ENCODE measurements around the gene LRRN2. TPM values are rescaled to one million over a fixed set of nuclear protein-coding genes. Genes with fewer than 3 reads are reported as not detected.

The LRRN2 gene
- polyA plus RNA-seq, 1 of the 3 experiments (the other 2 are of a cell fraction): not detected

DNA sequence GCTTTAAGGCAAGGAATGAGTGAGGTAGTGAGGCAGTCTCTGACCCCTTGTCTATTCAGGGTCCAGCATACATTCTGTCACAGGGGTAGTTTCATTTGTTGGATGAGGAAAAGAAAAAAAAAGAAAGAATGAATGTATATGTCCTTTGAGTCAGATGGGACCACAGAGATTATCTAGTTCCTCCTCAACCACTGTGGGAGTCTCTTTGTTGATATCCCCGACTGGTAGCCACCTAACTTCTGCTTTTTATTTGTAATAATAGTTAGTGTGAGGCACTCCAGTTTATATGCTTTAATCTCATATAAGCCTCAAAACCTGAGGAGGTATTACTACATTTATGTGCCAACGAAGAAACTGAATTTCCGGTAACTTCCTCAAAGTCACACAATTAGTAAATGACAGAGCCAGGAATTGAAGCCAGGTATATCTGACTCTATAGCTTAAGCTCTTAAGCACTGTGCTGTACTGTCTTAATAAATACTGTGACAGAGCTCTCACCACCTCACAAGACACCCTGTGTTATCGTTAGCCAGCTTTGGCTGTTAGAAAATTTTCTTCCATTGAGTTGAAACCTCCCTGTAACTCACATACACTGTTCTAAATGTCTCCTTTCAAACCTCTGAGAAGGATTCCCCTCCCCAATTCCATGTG, 87.1 kb downstream of the LRRN2 start:
- no peak for DNase-seq
- TF ChIP-seq PBX3 (IDR thresholded peaks at IDR 0.05) (no peak), EZH2phosphoT487 (IDR thresholded peaks at IDR 0.05; ENCODE audit: borderline replicate concordance, low read depth) (no peak), TEAD4 (IDR thresholded peaks at IDR 0.05; ENCODE audit: borderline replicate concordance, insufficient read depth) (no peak), USF2 (IDR thresholded peaks at IDR 0.05; ENCODE audit: borderline replicate concordance, low read depth, low read length) (no peak), SIN3A (IDR thresholded peaks at IDR 0.05; ENCODE audit: borderline replicate concordance, low read depth, low read length) (no peak), EP300 (IDR thresholded peaks at IDR 0.05; ENCODE audit: borderline replicate concordance in 1 of 2, low read depth in 1 of 2, low read length in 1 of 2) (no peak), RAD21 (IDR thresholded peaks at IDR 0.05; ENCODE audit: low read length) (no peak), TCF12 (IDR thresholded peaks at IDR 0.05) (no peak), YY1 (IDR thresholded peaks at IDR 0.05; ENCODE audit: low read depth) (no peak), FOXJ3 (CRISPR knock-in tag; IDR thresholded peaks at IDR 0.05) (no peak), TAF1 (IDR thresholded peaks at IDR 0.05; ENCODE audit: borderline replicate concordance, low read depth, low read length) (no peak), GABPA (IDR thresholded peaks at IDR 0.05; ENCODE audit: low read depth) (no peak)
- POLR2A ChIA-PET: no interaction called here
- Histone ChIP-seq H3K27ac (ENCODE audit: low read depth in 2 of 2, low read length in 1 of 2) (no peak overlapping the region), H3K36me3 (replicated peaks in 1 of 2; ENCODE audit: control insufficient read depth in 1 of 2, insufficient read depth in 2 of 2, low read length in 1 of 2) (no peaks in the 10 kb centered on the region), H3K4me3 (ENCODE audit: low read depth in 2 of 2, low read length in 1 of 2) (no peak overlapping the region), H3K27me3 (ENCODE audit: insufficient read depth) (no peaks in the 10 kb centered on the region; the same call in 1 of the 2 replicates), H4K20me1 (ENCODE audit: insufficient read depth) (no peaks in the 10 kb centered on the region), H3K4me2 (no peak overlapping the region), H3K79me2 (ENCODE audit: insufficient read depth) (no peaks in the 10 kb centered on the region), H3K4me1 (ENCODE audit: control insufficient read depth in 1 of 2, insufficient read depth in 2 of 2, low read depth in 1 of 2, low read length in 1 of 2) (no peaks in the 10 kb centered on the region), H3F3A (replicated peaks; ENCODE audit: insufficient read depth) (no peaks in the 10 kb centered on the region), H2AFZ (ENCODE audit: low read depth) (no peak overlapping the region), H3K9me3 (no peaks in the 10 kb centered on the region), H3K9me2 (no peaks in the 10 kb centered on the region), H3K9ac (no peak overlapping the region)
- WGBS (ENCODE audit: low lambda C conversion rate): 77% methylated on average over 4 of the region's 4 CpGs
- CTCF ChIA-PET: interaction anchor here (0.7 kb wide), 1 partner anchor 24 kb away, joined by 3 read pairs; no protein-coding TSS in a partner anchor

DNA sequence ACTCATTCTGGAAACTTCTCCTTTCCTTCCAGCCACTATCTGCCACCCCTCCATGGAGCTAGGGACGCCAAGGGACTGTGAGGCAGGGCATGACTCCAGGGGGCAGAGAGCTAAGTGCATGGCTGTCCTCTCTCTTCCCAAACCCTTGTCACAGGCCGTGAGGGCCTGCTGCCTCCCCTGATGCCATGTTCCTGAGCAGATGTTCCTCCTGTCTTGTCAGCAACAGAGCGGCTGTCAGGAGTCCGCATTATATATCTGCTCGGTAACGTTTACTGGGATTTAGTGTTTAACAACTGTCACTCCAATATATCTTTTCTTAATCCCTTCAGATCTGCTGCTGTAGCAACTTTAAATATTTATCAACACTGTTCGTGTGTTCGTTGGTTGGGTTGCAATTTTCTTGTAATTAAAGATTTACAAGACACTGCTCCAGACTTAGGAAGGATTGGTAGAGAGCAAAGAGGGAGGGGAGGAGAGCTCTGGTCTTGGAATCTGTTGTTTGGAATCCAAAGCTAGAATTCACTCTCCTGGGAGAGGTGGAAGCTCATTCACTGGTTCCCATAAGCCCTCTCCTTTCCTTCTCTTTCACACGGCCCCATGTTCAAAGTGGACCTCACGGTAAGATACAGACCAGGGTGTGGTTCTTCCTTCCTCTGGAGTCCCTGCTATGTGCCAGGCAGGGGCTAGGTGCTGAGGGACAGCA, 93.1 kb downstream of the LRRN2 start:
- H4K20me1 ChIP-seq (ENCODE audit: insufficient read depth): no peaks in the 10 kb centered on the region
- H3K9me3 ChIP-seq: no peaks in the 10 kb centered on the region
- ChIA-PET CTCF (interaction anchor here (0.9 to 1.7 kb wide), 4 partner anchors 153 to 215 kb away, joined by 3 to 5 read pairs (median 3); no protein-coding TSS in a partner anchor), POLR2A (no interaction called here)
- no peaks in the 10 kb centered on the region for H3K27me3 ChIP-seq (ENCODE audit: insufficient read depth)
- TF ChIP-seq POLR2AphosphoS5 (IDR thresholded peaks at IDR 0.05; ENCODE audit: low read depth, low read length) (no peak), CHD2 (IDR thresholded peaks at IDR 0.05; ENCODE audit: low read length, partially characterized antibody) (no peak), USF2 (IDR thresholded peaks at IDR 0.05; ENCODE audit: borderline replicate concordance, low read depth, low read length) (no peak), FOXJ3 (CRISPR knock-in tag; IDR thresholded peaks at IDR 0.05) (no peak), TCF12 (IDR thresholded peaks at IDR 0.05) (no peak), EP300 (IDR thresholded peaks at IDR 0.05; ENCODE audit: borderline replicate concordance in 1 of 2, low read depth in 1 of 2, low read length in 1 of 2) (no peak), RCOR1 (IDR thresholded peaks at IDR 0.05; ENCODE audit: low read length) (no peak), RFX5 (IDR thresholded peaks at IDR 0.05; ENCODE audit: low read length) (no peak), MXI1 (IDR thresholded peaks at IDR 0.05; ENCODE audit: low read depth, low read length) (no peak), PBX3 (IDR thresholded peaks at IDR 0.05) (no peak)
- TF ChIP-seq, protein P1, sequence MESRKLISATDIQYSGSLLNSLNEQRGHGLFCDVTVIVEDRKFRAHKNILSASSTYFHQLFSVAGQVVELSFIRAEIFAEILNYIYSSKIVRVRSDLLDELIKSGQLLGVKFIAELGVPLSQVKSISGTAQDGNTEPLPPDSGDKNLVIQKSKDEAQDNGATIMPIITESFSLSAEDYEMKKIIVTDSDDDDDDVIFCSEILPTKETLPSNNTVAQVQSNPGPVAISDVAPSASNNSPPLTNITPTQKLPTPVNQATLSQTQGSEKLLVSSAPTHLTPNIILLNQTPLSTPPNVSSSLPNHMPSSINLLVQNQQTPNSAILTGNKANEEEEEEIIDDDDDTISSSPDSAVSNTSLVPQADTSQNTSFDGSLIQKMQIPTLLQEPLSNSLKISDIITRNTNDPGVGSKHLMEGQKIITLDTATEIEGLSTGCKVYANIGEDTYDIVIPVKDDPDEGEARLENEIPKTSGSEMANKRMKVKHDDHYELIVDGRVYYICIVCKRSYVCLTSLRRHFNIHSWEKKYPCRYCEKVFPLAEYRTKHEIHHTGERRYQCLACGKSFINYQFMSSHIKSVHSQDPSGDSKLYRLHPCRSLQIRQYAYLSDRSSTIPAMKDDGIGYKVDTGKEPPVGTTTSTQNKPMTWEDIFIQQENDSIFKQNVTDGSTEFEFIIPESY (IDR thresholded peaks at IDR 0.05; ENCODE audit: borderline replicate concordance, low read depth): no peak
- H3K4me1 ChIP-seq (ENCODE audit: control insufficient read depth in 1 of 2, insufficient read depth in 2 of 2, low read depth in 1 of 2, low read length in 1 of 2): peaks cover 0 to 14% of the 10 kb centered on the region in 2 experiments; a peak in 1 of 4 replicates
- no peaks in the 10 kb centered on the region for H3K9me2 ChIP-seq
- no peaks in the 10 kb centered on the region for H3K36me3 ChIP-seq (replicated peaks in 1 of 2; ENCODE audit: control insufficient read depth in 1 of 2, insufficient read depth in 2 of 2, low read length in 1 of 2)
- no peak overlapping the region for H3K27ac ChIP-seq (ENCODE audit: low read depth in 2 of 2, low read length in 1 of 2)
- DNase-seq: no peak
- H2AFZ ChIP-seq (ENCODE audit: low read depth): no peak overlapping the region
- no peak overlapping the region for H3K4me2 ChIP-seq
- H3K4me3 ChIP-seq (ENCODE audit: low read depth in 2 of 2, low read length in 1 of 2): no peak overlapping the region
- WGBS (ENCODE audit: low lambda C conversion rate): 87% methylated on average over 10 of the region's 10 CpGs
- H3F3A ChIP-seq (replicated peaks; ENCODE audit: insufficient read depth): peaks cover 8% of the 10 kb centered on the region
- no peak overlapping the region for H3K9ac ChIP-seq
- H3K79me2 ChIP-seq (ENCODE audit: insufficient read depth): no peaks in the 10 kb centered on the region
